ENCODE measurements around the gene PDE3A.

The PDE3A gene

DNA sequence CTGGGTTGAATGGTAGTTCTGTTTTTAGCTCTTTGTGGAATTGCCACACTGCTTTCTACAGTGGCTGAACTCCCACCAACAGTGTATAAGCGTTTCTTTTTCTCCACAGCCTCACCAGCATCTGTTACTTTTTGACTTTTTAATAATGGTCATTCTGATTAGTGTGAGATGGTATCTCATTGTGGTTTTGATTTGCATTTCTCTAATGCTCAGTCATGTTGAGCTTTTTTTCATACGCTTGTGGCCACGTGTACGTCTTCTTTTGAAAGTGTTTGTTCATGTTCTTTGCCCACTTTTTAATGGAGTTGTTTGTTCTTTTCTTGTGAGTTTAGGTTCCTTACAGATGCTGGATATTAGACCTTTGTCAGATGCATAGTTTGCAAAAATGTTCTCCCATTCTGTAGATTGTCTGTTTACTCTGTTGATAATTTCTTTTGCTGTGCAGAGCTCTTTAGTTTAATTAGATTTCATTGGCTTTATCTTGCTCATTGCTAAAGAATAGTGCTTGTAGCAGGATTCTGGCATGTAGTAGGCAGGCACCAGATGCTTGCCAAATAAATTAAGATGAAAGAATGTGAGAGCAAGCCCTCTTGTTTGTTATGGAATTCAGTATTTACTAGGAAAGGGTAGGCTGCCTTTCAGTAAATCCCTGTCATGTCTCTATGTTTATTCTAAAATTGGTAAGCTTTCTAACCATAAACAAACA is 86.8 kb downstream of the PDE3A start:
- no peak for DNase-seq (ENCODE audit: low read depth, low spot score)

DNA sequence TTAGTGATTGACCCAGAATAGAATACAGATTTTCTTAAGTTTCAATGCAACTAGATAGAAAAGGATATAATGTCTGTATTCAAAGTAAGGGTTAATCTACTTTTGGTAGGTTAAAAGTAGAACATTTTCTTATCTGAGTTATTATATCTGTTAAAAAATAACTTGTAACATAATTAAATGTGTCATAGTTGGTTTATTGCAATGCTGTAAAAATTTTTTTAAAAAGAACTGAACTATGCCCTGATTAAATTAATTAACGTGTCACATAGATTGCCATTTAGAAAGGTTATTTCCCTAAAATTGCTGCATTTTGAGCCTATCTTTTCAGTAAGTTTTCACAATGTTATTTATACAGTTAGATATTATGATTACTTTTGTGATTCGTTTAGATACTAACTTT is 89.2 kb downstream of the PDE3A start:
- no peak for DNase-seq (ENCODE audit: low read depth, low spot score)

DNA sequence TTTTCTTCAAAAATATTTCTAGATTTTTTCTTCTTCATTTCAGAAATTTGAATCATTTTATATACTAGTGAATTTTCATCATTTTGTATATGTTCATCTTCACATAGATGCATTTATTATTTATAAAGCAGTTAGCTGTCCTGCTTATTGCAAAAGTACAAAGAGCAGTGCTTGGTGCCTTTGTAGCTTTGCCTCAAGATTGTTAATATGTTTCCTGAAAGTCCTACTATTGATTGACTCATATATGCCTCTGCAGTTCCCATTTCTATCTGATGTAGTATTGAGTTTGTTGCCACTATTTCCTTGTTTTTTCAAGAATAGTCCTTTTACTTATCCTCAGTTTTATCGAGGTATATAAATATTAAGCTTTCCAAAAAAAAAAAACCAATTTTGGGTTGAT is 89.7 kb downstream of the PDE3A start:
- DNase-seq (ENCODE audit: low read depth, low spot score), result no peak

DNA sequence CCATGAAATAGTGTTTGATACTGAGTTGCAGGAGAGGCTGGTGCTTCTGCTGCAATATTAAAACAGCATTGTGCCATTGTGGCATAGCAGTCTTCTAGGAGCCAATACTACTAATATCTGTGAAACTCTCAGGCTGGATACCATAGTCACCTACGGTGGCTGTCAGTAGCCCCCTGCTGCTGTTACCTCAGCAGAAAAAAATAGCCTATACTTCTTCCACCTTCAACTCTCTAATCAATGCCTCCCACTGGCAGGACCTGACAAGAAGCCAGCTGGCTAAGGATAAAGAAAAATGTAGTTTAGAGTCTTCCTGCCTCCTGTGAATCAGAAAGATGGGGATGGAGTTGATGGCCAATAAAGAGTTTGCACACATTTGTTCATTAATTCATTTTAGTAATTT is 91.6 kb downstream of the PDE3A start:
- no peak for DNase-seq (ENCODE audit: low read depth, low spot score)

DNA sequence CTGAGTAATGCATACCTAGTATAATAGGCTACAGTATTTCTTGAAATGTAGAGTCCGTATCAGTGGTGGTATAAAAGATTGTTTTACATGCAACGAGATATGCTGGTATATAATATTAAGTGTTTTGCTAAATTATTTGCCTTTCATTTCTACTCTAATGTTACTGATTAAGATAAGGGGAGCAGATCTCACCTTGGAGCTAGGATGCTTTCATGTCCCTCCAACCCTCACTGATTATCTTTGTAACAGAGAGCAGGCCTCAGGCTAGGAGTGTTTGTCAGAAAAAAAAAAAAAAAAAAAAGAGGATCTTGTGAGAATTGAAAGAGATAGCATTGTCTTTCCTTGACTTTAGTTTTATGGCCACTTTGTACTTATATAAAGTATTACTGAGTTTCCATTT is 92.6 kb downstream of the PDE3A start:
- no peak for DNase-seq (ENCODE audit: low read depth, low spot score)

DNA sequence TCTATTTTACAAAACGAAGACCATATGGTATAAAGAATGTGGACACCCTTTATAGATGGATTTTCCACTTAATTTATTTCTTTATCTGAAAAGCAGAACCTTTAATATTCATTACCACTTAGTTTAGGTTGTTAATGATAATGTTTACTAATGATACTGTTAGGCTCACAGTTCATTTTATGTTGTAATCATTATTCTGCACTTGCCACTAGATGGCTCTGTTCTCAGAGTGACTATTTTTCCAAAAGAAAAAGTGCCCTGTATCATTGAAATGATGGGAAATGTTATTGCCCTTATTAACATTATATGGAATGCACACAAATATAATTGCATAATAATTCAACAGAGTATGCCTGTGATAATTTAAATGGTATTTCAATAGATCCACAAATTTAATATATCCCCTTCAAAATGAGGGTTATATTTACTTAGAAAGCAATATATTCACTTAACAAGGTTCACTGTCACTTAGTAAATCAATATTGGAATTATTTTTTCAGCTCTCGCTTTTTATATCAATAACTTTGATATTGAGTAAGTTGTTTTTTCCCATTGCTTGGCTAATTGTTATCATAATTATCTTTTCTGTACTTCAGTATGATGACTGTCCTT is 95.7 kb downstream of the PDE3A start:
- DNase-seq (ENCODE audit: low read depth, low spot score), result no peak

DNA sequence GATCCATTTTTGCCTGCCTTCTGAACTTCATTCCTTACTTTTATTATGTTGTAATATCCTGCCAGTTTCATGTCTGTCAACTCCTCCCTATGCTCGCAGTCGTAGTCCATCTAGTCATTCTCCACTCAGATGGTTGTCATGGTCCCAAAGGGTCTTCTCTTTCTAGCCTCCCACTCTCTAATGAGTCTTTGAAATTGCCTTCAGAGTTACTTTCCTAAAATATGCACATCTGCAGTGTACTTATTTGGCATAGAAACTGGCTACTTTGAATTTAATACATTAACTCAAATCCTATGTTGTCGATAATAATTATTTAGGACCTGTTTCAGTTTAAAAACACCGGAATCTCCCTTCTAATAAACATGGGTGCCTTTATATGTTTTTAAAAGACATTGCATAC is 101.0 kb downstream of the PDE3A start:
- DNase-seq (ENCODE audit: low read depth, low spot score), result no peak

DNA sequence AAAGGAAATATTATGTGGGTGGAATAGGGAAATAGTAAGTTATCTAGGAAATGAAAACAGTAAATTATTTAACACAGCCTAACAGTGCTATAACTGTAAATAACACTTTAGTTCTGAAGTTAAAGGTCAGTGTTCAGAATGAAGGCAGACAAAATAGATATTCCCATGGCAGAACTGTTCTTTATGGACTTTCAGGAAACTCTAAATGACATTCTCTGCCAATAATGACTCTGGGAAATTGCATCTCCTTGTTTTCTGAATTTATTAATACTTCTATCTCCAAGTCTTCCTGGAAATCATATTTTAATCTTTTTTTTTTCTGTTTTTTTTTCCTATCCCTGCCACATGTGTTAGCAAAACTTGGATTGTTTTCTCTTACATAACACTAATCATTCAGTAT is 101.4 kb downstream of the PDE3A start:
- no peak for DNase-seq (ENCODE audit: low read depth, low spot score)

DNA sequence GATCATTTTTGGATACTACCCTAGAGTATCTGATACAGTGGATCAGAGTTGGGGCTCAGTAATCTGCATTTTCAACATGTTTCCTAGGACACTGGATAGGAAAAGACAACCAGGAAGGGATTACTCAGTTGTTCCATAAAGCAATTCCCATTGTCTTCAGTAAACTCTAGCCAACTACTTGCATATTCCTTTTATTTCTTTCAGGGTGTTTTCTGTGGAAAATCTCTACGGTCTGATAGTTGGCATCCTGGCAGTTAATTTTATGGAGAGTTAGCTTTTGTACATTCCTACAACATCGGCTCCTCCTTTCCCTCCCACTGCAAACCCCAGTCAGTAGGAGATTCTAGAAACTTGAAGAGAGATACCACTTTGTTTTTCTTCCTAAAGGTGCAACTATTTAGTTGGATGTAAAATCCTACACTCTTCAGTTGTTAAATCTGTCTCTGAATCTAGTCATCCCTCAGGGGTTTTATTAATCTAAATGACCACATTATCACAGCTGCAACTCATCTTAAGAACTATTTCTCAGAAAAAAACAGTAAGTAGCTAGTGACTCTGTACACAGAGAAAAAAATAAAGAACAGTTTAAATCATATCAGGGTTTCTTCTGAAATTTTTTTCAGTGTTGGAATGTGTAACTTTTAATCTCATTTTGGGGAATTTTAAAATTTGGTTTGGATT is 103.9 kb downstream of the PDE3A start:
- no peak for DNase-seq (ENCODE audit: low read depth, low spot score)

DNA sequence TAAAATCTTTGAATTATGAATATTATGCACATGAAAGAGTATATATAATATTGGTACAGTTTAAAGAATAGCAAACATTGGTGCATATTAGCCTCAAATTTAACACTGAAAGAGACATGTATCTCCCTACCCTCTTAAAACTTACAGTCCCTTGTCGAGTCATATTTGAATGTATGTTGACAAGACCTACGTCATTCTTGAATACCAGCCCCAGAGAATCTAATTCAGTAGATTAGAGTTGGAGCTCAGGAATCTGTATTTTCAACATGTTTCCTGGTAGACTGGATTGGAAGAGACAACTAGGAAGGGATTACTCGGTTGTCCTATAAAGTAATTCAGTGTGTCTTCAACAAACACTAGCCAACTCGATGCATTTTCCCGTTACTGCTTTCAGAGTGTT is 104.8 kb downstream of the PDE3A start:
- no peak for DNase-seq (ENCODE audit: low read depth, low spot score)

DNA sequence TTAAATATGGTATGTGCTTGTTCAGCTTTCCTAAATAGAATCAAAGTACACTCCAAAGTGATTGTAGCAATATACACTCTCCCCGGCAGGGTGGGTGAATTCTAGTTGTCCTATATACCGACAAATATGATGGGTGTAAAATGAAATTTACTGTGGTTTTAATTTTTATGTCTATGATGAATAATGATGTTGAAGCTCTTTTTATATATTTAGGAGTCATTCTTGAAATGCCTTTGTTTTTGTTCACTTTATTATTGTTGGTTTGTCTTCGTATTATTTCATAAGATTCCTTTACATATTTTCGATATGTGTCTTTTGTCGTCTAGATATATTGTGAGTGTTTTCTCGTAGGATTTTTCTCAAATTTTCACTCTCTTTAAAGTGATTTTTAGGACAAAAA is 105.7 kb downstream of the PDE3A start:
- DNase-seq (ENCODE audit: low read depth, low spot score), result no peak

DNA sequence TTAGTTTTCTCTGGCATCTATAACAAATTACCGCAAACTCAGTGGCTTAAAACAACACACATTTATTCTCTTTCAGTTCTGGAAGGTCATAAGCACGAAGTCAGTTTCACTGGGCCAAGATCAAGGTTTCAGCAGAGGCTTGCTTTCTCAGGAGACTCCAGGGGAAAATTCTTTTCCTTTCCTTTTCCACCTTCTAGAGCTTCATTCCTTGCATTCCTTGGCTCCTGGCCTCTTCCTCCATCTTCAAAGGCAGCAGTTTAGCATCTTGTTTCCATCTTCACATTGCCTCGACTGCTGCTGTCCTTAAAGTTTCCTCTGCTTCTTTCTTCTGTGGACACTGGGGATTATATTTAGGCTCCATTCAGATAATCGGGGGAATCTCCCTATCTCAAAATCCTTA is 106.1 kb downstream of the PDE3A start:
- DNase-seq (ENCODE audit: low read depth, low spot score), result no peak

DNA sequence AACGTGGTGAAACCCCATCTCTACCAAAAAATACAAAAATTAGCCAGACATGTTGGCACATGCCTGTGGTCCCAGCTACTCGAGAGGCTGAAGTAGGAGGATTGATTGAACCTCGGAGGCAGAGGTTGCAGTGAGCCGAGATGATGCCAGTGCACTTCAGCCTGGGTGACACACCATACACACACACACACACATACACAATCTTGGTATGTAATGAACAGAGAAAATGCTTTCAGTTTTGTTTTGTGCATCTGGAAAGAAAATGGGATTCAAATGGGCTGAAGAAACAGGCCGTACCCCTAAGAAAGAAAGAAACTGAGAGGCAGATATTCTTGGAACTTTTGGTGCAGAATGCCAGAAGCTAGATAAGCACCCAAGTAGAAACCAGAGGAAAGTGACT is 107.2 kb downstream of the PDE3A start:
- DNase-seq (ENCODE audit: low read depth, low spot score), result no peak

DNA sequence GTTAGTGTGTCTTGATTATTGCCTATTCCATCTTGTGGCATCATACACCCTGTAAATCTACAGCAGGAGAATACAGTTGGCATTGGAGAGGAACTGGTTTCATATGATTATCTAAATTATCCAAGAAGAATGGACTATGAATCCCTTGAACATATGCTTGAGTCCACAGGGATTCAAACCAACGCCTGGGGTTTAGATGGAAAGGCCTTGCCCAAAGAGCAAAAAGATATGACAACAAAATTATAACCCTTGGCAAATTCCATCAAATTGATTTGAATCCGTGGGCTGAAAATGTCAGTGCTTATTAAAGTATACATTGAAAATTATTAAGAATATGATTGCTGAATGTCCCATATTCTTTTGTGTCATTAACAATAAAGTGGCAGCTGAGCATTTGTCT is 108.2 kb downstream of the PDE3A start:
- no peak for DNase-seq (ENCODE audit: low read depth, low spot score)

DNA sequence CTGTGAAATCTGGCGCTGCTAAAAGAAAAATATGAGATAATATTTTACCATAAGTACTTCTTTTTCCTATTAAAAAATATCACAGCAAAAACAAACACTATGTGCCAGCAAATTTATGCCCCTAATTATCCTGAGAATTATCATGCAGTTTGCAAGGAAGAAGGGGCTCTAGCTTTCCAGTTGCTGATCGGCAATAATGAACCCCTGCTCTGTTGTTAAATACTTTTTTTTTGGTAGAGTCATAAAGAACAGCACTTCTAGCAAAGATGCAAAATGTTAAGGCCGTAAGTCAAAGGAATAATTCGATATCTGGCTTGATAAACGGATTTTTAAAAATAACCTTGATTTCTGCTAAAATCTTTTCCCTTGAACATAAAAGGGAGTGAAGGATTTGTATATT is 108.9 kb downstream of the PDE3A start:
- no peak for DNase-seq (ENCODE audit: low read depth, low spot score)

DNA sequence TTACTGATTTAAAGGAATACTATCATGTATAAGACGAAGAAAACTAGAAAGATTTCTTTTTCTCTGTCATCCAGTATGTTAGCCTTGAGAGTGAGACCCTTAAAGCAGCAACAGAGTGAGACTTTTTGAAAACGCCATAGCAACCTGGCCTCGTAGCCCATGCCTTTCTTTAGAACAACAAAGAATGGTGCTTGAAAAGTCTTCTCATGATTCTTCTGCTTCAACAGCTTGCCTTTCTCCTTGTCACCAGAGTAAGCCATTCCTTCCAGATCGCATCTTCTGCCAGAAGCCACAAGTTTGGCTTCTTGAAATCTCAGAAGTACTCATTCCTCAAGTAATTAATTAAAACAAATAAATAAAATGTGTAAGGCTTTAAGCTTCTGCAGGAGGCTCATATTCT is 109.3 kb downstream of the PDE3A start:
- DNase-seq (ENCODE audit: low read depth, low spot score), result no peak

DNA sequence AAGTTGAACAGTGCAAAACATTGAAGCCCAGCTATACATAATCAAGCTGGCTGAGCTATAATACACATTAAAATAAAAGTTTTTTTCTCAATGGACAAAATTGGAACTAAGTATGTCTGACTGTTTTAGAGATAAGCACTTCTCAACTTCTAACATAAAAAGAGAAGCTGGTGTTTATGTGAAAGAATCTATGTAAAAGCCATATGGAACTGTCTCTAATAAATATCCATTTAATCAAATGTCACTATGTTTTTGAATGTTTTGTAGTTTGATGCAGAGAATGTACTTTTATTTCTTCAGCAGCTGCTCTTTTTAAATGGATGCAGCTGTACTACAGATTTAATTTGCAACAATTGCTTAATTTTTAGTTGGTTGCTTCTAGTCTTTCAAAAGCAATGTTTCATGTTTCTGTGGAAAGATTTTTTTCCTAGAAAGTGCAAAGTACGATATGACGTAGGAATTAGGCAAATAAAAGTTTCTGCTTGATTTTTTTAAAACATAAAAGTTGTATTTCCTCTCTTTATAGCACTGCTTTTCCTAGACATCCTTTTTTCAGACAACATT is 114.2 kb downstream of the PDE3A start:
- DNase-seq (ENCODE audit: low read depth, low spot score), result no peak

DNA sequence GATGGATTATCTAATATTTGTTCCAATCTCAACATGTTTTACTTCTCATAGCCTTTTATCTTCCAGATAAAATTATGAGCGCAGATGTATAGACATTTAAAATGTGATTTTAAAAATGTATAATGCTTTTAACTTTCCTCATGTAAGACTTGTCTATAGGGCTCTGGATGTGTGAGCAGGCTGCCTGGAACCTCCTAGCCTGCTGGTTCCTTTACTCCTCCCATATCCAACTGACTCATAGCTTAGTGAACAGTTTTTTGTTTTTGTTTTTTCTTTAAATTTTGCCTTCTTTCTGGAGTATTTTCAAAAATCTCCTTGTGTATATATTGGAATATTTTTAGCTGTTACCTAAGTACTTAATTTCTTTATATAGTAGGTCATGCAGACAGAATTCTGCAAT is 115.4 kb downstream of the PDE3A start:
- DNase-seq (ENCODE audit: low read depth, low spot score), result no peak

DNA sequence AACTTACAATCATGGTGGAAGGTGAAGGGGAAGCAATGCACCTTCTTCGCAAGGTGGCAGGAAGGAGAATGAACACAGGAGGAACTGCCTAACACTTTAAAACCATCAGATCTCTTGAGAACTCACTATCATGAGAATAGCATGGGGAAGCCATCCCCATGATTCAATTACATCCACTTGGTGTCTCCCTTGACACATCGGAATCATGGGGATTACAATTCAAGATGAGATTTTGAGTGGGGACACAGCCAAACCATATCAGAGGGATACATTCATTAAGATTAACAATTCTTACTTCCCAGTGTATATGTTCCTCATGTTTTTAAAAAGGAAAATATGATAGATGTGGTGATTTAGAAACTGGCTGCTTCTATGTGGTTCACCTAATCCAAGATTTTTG is 117.9 kb downstream of the PDE3A start:
- DNase-seq (ENCODE audit: low read depth, low spot score), result no peak

DNA sequence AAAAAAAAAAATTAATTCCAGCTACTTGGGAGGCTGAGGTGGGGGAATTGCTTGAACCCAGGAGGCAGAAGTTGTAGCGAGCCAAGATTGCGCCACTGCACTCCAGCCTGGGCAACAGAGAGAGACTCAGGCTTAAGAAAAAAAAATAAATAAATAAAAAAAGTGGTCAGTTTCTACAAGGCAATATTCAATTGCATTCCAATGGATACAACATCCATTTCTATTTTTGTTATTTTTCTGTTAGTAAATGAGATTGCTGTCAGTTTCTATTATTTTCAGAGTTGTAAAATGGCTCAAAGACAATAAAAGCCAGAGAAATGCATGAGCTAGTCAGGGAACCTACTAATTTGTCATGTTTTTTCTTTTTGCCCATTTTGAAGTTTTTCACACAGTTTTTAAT is 119.2 kb downstream of the PDE3A start:
- DNase-seq (ENCODE audit: low read depth, low spot score), result no peak

DNA sequence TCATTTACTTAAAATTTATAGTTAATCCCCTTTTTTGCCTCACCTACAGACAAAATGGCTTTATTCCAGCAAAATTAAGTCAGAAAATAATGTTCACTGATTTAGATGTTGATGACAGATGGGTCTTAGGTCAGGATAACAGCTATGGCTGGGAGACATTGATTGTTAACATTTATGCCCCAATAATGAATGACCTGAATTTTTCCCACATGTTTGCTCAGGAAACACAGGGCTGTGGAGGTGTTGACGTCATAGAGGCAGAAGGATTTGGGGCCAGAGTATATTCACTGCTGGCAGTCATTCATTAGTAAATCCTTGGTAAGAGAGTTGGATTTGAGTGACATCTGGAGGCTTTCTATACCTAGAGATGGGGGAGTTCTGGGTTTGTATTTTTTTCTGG is 121.3 kb downstream of the PDE3A start:
- DNase-seq (ENCODE audit: low read depth, low spot score), result no peak

DNA sequence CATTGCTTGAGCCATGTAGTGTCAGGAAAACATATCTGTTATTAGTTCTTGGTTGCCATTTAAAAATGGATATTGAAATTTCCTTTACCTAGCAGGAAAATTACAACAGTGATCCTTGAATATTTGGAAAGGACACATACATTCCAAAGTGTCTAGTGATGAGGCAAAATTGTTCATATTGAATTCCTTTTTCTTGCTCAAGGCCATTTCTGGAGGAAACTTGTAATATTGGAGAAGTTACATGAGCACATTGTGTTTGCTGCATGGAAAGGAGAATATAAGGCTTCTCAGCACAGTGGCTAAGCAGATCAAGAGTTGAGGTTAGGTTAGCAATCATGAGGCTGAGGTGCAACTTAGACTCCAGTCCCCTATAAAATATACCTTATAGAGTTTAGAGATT is 121.9 kb downstream of the PDE3A start:
- no peak for DNase-seq (ENCODE audit: low read depth, low spot score)

DNA sequence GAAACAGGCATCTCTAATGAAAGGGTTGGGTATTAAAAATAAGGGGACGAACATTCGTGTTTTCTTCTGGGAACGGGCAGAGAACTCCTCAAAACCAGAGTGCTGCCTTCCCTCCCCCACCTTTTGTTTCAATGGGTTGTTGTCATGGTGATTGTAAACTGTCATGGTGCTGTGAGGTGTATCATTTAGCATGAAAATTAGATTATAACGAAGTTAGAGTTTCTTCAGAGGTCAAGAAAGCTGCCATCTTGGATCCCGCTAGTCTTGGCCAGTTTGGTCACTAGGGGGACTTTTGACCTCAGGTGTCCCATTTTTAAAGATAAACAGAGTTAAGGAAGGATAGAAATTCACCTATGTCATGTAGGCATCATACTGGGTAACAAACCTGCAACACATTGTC is 123.0 kb downstream of the PDE3A start:
- no peak for DNase-seq (ENCODE audit: low read depth, low spot score)
